HG02840 (cell line): ENCODE results near the gene NFATC2IP.
"Not testable (repeated sequence)": the region's sequence is repeated elsewhere in the genome, so short reads cannot be mapped to it uniquely, and the experiment has no call there.

Experiments
- ATAC-seq: cut with Tn5 transposase; IDR thresholded peaks from one replicate; pipeline ENCODE4 v1.9.1; 2021; ENCODE audit warnings: mild to moderate bottlenecking, moderate library complexity, moderate number of reproducible peaks; ENCODE audit not compliant: unreplicated experiment, low FRiP score

NFATC2IP gene

GRCh38 chr16:28964496-28964895, 13.8 kb downstream of the NFATC2IP start:
- ATAC-seq = no peak

- ATAC-seq = no peak
Measured at GRCh38 chr16:28967156-28967555, 16.4 kb downstream of the NFATC2IP start.

GRCh38 chr16:28969696-28970095, 19.0 kb downstream of the NFATC2IP start:
- not testable (repeated sequence) for ATAC-seq

- ATAC-seq = peak; percentile 15
Measured at GRCh38 chr16:28974007-28974436, 23.3 kb downstream of the NFATC2IP start.

GRCh38 chr16:28974437-28975157, 23.9 kb downstream of the NFATC2IP start, which contains the start of gene SPNS1:
SPNS1 (plus strand) TSS chr16:28974778; CDS start chr16:28975152, 374 bp downstream.
- ATAC-seq = peak; percentile 83

GRCh38 chr16:28975158-28975599, 24.4 kb downstream of the NFATC2IP start:
- peak; percentile 26 for ATAC-seq

GRCh38 chr16:28977703-28978662, 27.2 kb downstream of the NFATC2IP start:
- no peak for ATAC-seq

GRCh38 chr16:28980330-28980729, 29.6 kb downstream of the NFATC2IP start:
- ATAC-seq = not testable (repeated sequence)

- ATAC-seq = no peak
Measured at GRCh38 chr16:28980929-28981328, 30.2 kb downstream of the NFATC2IP start.

GRCh38 chr16:28981517-28981916, 30.8 kb downstream of the NFATC2IP start:
- no peak for ATAC-seq

GRCh38 chr16:28982418-28982817, 31.7 kb downstream of the NFATC2IP start:
- ATAC-seq = no peak

- ATAC-seq = no peak
Measured at GRCh38 chr16:28982949-28983348, 32.2 kb downstream of the NFATC2IP start.

- ATAC-seq = no peak
Measured at GRCh38 chr16:28983644-28984043, 32.9 kb downstream of the NFATC2IP start.

GRCh38 chr16:28984091-28984490, 33.4 kb downstream of the NFATC2IP start:
- no peak for ATAC-seq

GRCh38 chr16:28984619-28985135, 33.9 kb downstream of the NFATC2IP start, which contains the start of gene LAT:
LAT (plus strand) TSS chr16:28985052; CDS start chr16:28985418, 366 bp downstream.
- ATAC-seq = no peak

- ATAC-seq = no peak
Measured at GRCh38 chr16:28985211-28986041, 34.7 kb downstream of the NFATC2IP start.

GRCh38 chr16:28986046-28986445, 35.3 kb downstream of the NFATC2IP start:
- ATAC-seq = no peak

GRCh38 chr16:28986492-28986891, 35.8 kb downstream of the NFATC2IP start:
- ATAC-seq = no peak

- ATAC-seq = no peak
Measured at GRCh38 chr16:28987170-28987853, 36.6 kb downstream of the NFATC2IP start.
